Activated CD8-positive, alpha-beta T cell treated with anti-CD3 and anti-CD28 coated beads, Interleukin-2, amount 10 ng/mL, durations not matched to agents 7 days and 5 days (primary cell): ENCODE data around the gene FRMD7. TPM values are rescaled to one million over a fixed set of nuclear protein-coding genes. Genes with fewer than 3 reads are reported as not detected.
"Not testable (repeated sequence)": the region's sequence is repeated elsewhere in the genome, so short reads cannot be mapped to it uniquely, and the experiment has no call there.

ENCODE experiments used
- ATAC-seq: fragments of 150-1000 bp; cut with Tn5 transposase; one replicate; pipeline ENCODE4 v1.10.0; 2021; ENCODE audit warnings: moderate library complexity
- CTCF ChIA-PET: fragments of 350-600 bp; sonication (Branson Sonifier 250); formaldehyde crosslinking; loops from one replicate; lab custom pipeline; 2021; ENCODE audit warnings: antibody characterized with exemption; lab: Charles Lee
- POLR2A ChIA-PET: fragments of 350-600 bp; sonication (Branson Sonifier 250); formaldehyde crosslinking; loops from one replicate; lab custom pipeline; 2021; ENCODE audit warnings: antibody characterized with exemption; lab: Charles Lee
- DNase-seq: peaks from one replicate; pipeline ENCODE4 v3.0.0-alpha.2; 2020
- H3K27ac Mint-ChIP-seq: one replicate; pipeline ENCODE4 v1.8.0; 2021; ENCODE audit warnings: mild to moderate bottlenecking, mixed read lengths
- H3K27me3 Mint-ChIP-seq: one replicate; pipeline ENCODE4 v1.8.0; 2021; ENCODE audit warnings: low read depth, mixed read lengths
- H3K36me3 Mint-ChIP-seq: one replicate; pipeline ENCODE4 v1.8.0; 2021; ENCODE audit warnings: low read depth, mixed read lengths
- H3K4me1 Mint-ChIP-seq: one replicate; pipeline ENCODE4 v1.8.0; 2021; ENCODE audit warnings: low read depth, mixed read lengths
- H3K4me3 Mint-ChIP-seq: one replicate; pipeline ENCODE4 v1.8.0; 2021; ENCODE audit warnings: mild to moderate bottlenecking, mixed read lengths
- H3K9me3 Mint-ChIP-seq: one replicate; pipeline ENCODE4 v1.8.0; 2022; ENCODE audit warnings: mixed read lengths; ENCODE audit not compliant: insufficient read depth
- total RNA-seq, 2 experiments: library from RNA; stranded (reverse); gene quantifications; one replicate each; pipeline ENCODE4 v1.2.3, GENCODE V29; 2021

FRMD7 gene
- total RNA-seq, result not detected

DNA sequence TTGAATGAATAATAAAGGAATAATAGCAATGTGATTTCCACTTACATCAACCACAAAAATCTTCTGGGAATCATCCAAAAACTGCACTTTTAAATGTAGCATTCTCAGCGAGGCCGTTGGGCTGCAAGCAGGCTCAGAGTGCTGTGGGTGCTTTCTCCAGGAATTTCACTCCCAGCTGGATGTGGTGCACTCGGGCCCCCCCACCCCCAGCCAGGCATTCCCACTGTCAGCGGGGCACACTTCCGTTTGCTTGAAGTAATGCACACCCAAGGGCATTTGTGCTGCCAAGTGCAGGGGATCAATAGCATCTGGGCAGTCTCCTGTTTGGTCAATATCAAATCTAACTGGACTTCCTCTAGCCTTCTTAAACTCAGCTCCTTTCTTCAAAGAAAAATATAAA, at the start of gene FRMD7:
Gene FRMD7, minus strand, starts transcription at position 278 of the 400 bp plus-strand sequence. Its CDS starts 176 bp downstream, at position 102.
- POLR2A ChIA-PET, result no interaction called here
- no peaks in the 10 kb centered on the region for H3K36me3 Mint-ChIP-seq
- no peak for DNase-seq
- no peak within 1 kb of the TSS for H3K4me3 Mint-ChIP-seq
- H3K27ac Mint-ChIP-seq, result no peak within 1 kb of the TSS
- no peaks in the 10 kb centered on the region for H3K9me3 Mint-ChIP-seq
- H3K27me3 Mint-ChIP-seq, result no peaks in the 10 kb centered on the region
- no peak for ATAC-seq
- CTCF ChIA-PET, result interaction anchor here (1.0 kb wide), 1 partner anchor 35 kb away, joined by 3 read pairs; no protein-coding TSS in a partner anchor
- no peaks in the 10 kb centered on the region for H3K4me1 Mint-ChIP-seq

GRCh38 chrX:132173647-132174046, 45.8 kb upstream of the FRMD7 start:
- no peak overlapping the region for H3K4me3 Mint-ChIP-seq
- no peaks in the 10 kb centered on the region for H3K27me3 Mint-ChIP-seq
- no peaks in the 10 kb centered on the region for H3K36me3 Mint-ChIP-seq
- DNase-seq (no peak), ATAC-seq (no peak)
- no peaks in the 10 kb centered on the region for H3K4me1 Mint-ChIP-seq
- no peaks in the 10 kb centered on the region for H3K9me3 Mint-ChIP-seq
- ChIA-PET CTCF (no interaction called here), POLR2A (no interaction called here)
- H3K27ac Mint-ChIP-seq, result no peak overlapping the region

DNA sequence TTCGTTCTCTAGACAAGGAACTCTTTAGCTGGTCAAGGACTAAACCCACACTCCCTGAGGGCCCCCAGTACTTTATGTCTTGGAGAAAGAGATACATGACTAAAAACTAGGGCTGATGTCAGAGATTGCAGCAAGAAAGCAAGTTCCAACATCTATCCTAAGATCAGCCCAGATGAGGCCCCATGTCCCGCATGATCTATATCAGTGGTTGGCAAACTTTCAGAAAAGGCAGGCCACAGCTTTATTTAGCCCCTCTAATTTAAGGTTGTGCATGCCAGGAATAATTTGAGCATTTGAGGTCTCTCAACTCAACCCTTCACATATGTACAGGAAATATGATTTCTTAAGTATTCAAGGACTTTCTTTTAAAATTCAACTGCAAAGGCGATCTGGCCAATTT, 44.1 kb upstream of the FRMD7 start:
- Mint-ChIP-seq H3K4me3 (no peak overlapping the region), H3K27me3 (no peaks in the 10 kb centered on the region), H3K9me3 (no peaks in the 10 kb centered on the region), H3K27ac (no peak overlapping the region), H3K4me1 (no peaks in the 10 kb centered on the region), H3K36me3 (no peaks in the 10 kb centered on the region)
- ChIA-PET POLR2A (no interaction called here), CTCF (interaction anchor here (2.9 kb wide), 1 partner anchor 48 kb away, joined by 7 read pairs; the partner anchor contains the start of gene RAP2C)
- DNase-seq (no peak), ATAC-seq (no peak)

- ChIA-PET POLR2A (no interaction called here), CTCF (interaction anchor here (2.9 kb wide), 1 partner anchor 49 kb away, joined by 7 read pairs; the partner anchor contains the start of gene RAP2C)
- no peak overlapping the region for H3K4me3 Mint-ChIP-seq
- H3K27me3 Mint-ChIP-seq, result no peaks in the 10 kb centered on the region
- DNase-seq (no peak), ATAC-seq (no peak)
- no peak overlapping the region for H3K27ac Mint-ChIP-seq
- no peaks in the 10 kb centered on the region for H3K9me3 Mint-ChIP-seq
- no peaks in the 10 kb centered on the region for H3K36me3 Mint-ChIP-seq
- no peaks in the 10 kb centered on the region for H3K4me1 Mint-ChIP-seq
Observed at GRCh38 chrX:132171478-132171877, 43.7 kb upstream of the FRMD7 start.

DNA sequence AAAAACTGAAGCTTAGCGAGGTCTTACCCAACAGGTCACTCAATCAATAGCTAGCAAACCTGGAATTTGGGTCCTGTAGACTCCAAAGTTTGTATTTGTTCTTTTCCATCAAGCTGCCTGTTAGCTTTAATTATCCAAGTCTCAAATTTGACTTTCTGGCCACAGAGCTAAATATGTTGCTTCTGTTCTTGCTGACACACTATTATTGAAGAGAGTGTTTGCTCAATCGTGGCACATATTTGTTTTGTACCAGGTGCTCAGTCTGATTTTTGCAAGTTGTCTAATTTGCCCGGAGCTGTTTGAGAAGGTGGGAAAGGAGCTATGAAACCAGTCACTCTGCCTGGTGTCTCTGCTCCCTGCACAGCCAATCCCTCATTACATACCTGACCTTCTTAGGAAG, 41.7 kb upstream of the FRMD7 start:
- no peak overlapping the region for H3K27ac Mint-ChIP-seq
- ATAC-seq (no peak), DNase-seq (no peak)
- H3K27me3 Mint-ChIP-seq, result no peaks in the 10 kb centered on the region
- H3K4me3 Mint-ChIP-seq, result no peak overlapping the region
- H3K9me3 Mint-ChIP-seq, result no peaks in the 10 kb centered on the region
- ChIA-PET POLR2A (no interaction called here), CTCF (no interaction called here)
- H3K4me1 Mint-ChIP-seq, result no peaks in the 10 kb centered on the region
- no peaks in the 10 kb centered on the region for H3K36me3 Mint-ChIP-seq

DNA sequence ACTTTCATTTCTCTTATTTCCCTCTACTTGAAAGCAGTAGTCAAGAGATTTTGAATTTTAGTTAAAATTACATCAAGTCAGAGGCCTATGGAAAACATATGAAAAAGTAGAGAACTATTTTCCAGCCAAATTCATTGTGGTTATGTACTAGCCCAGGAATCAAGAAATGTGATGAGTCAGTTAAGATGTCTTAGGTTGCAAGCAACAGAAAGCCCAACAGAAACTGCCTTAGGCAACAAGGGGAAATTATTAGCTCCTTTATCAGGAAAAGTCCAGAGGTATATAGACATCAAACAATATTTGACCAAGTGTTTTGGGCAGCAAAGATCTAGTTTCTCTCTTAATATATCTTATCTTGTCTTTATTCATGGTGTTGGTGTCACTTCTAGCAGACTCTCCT, 37.8 kb upstream of the FRMD7 start:
- DNase-seq, result no peak
- Mint-ChIP-seq H3K9me3 (no peaks in the 10 kb centered on the region), H3K27me3 (no peaks in the 10 kb centered on the region), H3K4me3 (no peak overlapping the region), H3K4me1 (no peaks in the 10 kb centered on the region), H3K27ac (no peak overlapping the region), H3K36me3 (no peaks in the 10 kb centered on the region)
- ChIA-PET POLR2A (no interaction called here), CTCF (no interaction called here)
- no peak for ATAC-seq

DNA sequence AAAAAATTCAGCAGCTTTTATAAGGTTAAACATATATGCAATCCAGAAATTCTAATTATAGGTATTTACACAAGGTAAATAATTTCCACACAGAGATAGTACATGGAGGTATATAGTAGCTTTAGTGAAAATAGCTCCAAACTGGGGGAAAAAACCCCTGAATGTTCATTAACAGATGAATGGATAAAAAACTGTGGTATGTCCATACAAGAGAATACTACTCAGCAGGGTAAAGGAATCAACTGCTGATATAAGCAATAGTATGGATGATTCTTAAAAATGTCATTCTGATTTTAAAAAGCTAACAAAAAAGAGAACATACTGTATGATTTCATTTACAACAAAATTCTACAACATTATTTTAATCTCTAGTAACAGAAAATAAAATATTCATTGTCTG, 37.2 kb upstream of the FRMD7 start:
- Mint-ChIP-seq H3K27ac (no peak overlapping the region), H3K4me1 (no peaks in the 10 kb centered on the region), H3K27me3 (no peaks in the 10 kb centered on the region), H3K4me3 (no peak overlapping the region), H3K9me3 (no peaks in the 10 kb centered on the region), H3K36me3 (no peaks in the 10 kb centered on the region)
- POLR2A ChIA-PET, result no interaction called here
- no peak for DNase-seq
- CTCF ChIA-PET, result no interaction called here
- ATAC-seq, result no peak

DNA sequence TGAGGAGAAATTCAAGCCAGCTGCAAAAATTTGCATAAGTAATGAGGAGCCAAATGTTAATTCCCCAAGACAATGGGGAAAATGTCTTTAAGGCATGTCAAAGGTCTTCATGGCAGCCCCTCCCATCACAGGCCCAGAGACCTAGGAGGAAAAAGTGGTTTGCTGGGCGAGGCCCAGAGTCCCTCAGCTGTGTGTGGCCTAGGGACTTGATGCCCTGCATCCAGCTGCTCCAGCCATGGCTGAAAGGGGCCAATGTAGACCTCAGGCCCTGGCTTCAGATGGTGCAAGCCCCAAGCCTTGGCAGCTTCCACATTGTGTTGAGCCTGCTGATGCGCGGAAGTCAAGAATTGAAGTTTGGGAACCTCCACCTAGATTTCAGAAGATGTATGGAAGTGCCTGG, 35.3 kb upstream of the FRMD7 start:
- not testable (repeated sequence) for H3K27me3 Mint-ChIP-seq, H3K36me3 Mint-ChIP-seq

GRCh38 chrX:132153166-132153565, 25.3 kb upstream of the FRMD7 start:
- Mint-ChIP-seq H3K4me3 (no peak overlapping the region), H3K27ac (no peak overlapping the region), H3K9me3 (no peaks in the 10 kb centered on the region), H3K4me1 (no peaks in the 10 kb centered on the region), H3K36me3 (no peaks in the 10 kb centered on the region), H3K27me3 (peaks cover 3% of the 10 kb centered on the region)
- CTCF ChIA-PET, result no interaction called here
- ATAC-seq (no peak), DNase-seq (no peak)
- POLR2A ChIA-PET, result no interaction called here

More for the DNA sequence above, 35.3 kb upstream of the FRMD7 start:
- CTCF ChIA-PET, H3K27ac Mint-ChIP-seq, DNase-seq, POLR2A ChIA-PET, H3K9me3 Mint-ChIP-seq, H3K4me3 Mint-ChIP-seq, H3K4me1 Mint-ChIP-seq, ATAC-seq: not testable (repeated sequence)

GRCh38 chrX:132146456-132146855, 18.6 kb upstream of the FRMD7 start:
- POLR2A ChIA-PET, result no interaction called here
- ATAC-seq, result no peak
- no peaks in the 10 kb centered on the region for H3K4me1 Mint-ChIP-seq

DNA sequence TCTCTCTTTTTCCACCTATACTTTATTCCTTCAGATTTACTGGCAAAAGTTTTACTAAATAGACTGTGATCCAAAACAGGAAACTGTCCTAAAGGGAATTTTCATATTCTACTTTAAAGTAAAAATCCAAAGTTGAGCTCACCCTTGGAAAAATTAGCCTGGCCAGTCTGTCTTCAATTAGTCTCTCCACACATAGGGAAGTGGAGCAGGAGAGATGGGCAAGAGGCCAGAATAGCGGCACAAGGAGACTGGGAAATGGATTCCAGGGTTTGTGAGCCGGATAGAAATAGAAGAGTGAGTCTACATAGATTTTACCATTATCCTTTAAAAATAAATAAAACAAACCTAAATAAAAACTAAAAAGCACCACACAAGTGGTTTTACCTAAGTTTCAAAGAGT, 16.2 kb upstream of the FRMD7 start:
- Mint-ChIP-seq H3K4me3 (no peak overlapping the region), H3K4me1 (no peaks in the 10 kb centered on the region), H3K27ac (no peak overlapping the region), H3K9me3 (no peaks in the 10 kb centered on the region), H3K36me3 (no peaks in the 10 kb centered on the region), H3K27me3 (peaks cover 6% of the 10 kb centered on the region)
- ChIA-PET POLR2A (no interaction called here), CTCF (no interaction called here)
- ATAC-seq (no peak), DNase-seq (no peak)

More at GRCh38 chrX:132146456-132146855, 18.6 kb upstream of the FRMD7 start:
- H3K27ac Mint-ChIP-seq, result no peak overlapping the region
- H3K4me3 Mint-ChIP-seq, result no peak overlapping the region
- H3K27me3 Mint-ChIP-seq, result peaks cover 6% of the 10 kb centered on the region
- H3K36me3 Mint-ChIP-seq, result no peaks in the 10 kb centered on the region
- H3K9me3 Mint-ChIP-seq, result no peaks in the 10 kb centered on the region
- CTCF ChIA-PET, result no interaction called here
- DNase-seq, result no peak

GRCh38 chrX:132125906-132126305, 1.9 kb downstream of the FRMD7 start:
- H3K27me3 Mint-ChIP-seq, result no peaks in the 10 kb centered on the region
- H3K4me3 Mint-ChIP-seq, result no peak overlapping the region
- no peaks in the 10 kb centered on the region for H3K4me1 Mint-ChIP-seq
- no peak overlapping the region for H3K27ac Mint-ChIP-seq
- ATAC-seq (no peak), DNase-seq (no peak)
- no peaks in the 10 kb centered on the region for H3K36me3 Mint-ChIP-seq
- POLR2A ChIA-PET, result no interaction called here
- H3K9me3 Mint-ChIP-seq, result no peaks in the 10 kb centered on the region
- CTCF ChIA-PET, result no interaction called here

- CTCF ChIA-PET, result no interaction called here
- POLR2A ChIA-PET, result no interaction called here
- H3K4me1 Mint-ChIP-seq, result no peaks in the 10 kb centered on the region
- DNase-seq (no peak), ATAC-seq (no peak)
- H3K36me3 Mint-ChIP-seq, result no peaks in the 10 kb centered on the region
- H3K27ac Mint-ChIP-seq, result no peak overlapping the region
- no peaks in the 10 kb centered on the region for H3K9me3 Mint-ChIP-seq
- no peaks in the 10 kb centered on the region for H3K27me3 Mint-ChIP-seq
- H3K4me3 Mint-ChIP-seq, result no peak overlapping the region
Observed at GRCh38 chrX:132120913-132121312, 6.9 kb downstream of the FRMD7 start.
